ENCODE results near the gene DGKI.

DGKI gene

DNA sequence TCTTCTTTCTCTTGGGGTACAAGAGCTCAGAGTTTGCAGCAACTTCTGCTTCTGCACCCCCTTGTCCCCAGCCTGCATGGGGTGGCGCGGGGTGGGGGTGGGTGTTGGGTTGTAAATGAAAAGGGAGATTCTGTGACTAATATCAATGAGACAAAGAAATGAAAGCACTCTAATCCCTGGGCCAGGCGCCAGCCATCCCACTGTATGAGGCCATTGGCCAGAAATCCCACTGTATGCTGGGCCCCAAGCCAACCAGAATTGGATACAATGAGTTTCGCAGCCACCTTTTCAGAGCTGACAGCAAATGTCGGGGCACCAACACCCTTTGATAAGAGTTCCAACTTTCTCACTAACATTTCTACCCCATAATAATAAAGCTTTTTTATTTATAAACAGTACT, 492.4 kb downstream of the DGKI start:
- H3K9ac ChIP-seq (ENCODE audit: low read length): no peak overlapping the region
- H3K4me1 ChIP-seq (ENCODE audit: low read length): no peaks in the 10 kb centered on the region
- no peaks in the 10 kb centered on the region for H3K79me2 ChIP-seq (ENCODE audit: low read length)
- H2AFZ ChIP-seq (ENCODE audit: low read depth, low read length): no peak overlapping the region
- H4K20me1 ChIP-seq (ENCODE audit: insufficient read depth, low read length): no peaks in the 10 kb centered on the region
- no peaks in the 10 kb centered on the region for H3K27me3 ChIP-seq (ENCODE audit: low read depth, low read length)
- no peak overlapping the region for H3K4me3 ChIP-seq (ENCODE audit: low read length)
- TF ChIP-seq EZH2phosphoT487 (IDR thresholded peaks at IDR 0.05; ENCODE audit: low read depth): no peak
- TF ChIP-seq, protein P1, sequence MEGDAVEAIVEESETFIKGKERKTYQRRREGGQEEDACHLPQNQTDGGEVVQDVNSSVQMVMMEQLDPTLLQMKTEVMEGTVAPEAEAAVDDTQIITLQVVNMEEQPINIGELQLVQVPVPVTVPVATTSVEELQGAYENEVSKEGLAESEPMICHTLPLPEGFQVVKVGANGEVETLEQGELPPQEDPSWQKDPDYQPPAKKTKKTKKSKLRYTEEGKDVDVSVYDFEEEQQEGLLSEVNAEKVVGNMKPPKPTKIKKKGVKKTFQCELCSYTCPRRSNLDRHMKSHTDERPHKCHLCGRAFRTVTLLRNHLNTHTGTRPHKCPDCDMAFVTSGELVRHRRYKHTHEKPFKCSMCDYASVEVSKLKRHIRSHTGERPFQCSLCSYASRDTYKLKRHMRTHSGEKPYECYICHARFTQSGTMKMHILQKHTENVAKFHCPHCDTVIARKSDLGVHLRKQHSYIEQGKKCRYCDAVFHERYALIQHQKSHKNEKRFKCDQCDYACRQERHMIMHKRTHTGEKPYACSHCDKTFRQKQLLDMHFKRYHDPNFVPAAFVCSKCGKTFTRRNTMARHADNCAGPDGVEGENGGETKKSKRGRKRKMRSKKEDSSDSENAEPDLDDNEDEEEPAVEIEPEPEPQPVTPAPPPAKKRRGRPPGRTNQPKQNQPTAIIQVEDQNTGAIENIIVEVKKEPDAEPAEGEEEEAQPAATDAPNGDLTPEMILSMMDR (IDR thresholded peaks at IDR 0.05; ENCODE audit: low read depth, low read length): no peak
- no peak overlapping the region for H3K4me2 ChIP-seq (ENCODE audit: low read length)
- no peaks in the 10 kb centered on the region for H3K36me3 ChIP-seq (replicated peaks; ENCODE audit: low read depth, low read length)
- H3K27ac ChIP-seq (ENCODE audit: low read length): no peak overlapping the region
- peaks cover 5% of the 10 kb centered on the region; the same call in 1 of the 2 replicates for H3K9me3 ChIP-seq (ENCODE audit: insufficient read depth, low read length)

DNA sequence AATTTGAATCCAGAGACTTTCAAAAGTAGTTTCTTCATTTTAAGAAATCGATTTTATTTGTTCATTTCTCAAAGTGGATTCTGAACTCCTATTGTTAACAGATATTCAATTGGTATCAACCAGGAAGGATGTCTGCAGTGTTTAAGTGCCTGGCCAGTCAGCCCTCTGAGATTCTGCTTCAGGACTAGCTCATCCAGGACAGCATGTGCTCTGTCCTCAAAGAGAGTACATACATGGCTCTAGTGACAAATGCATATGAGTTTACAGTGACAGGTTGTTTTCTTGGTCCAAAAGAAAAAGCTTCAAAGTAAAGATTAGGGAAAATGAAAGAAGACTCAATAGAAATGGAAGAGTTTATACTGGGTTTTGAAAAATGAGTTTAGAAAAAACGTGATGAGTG, 494.8 kb downstream of the DGKI start:
- H3K27ac ChIP-seq (ENCODE audit: low read length): no peak overlapping the region
- TF ChIP-seq, protein P1 (IDR thresholded peaks at IDR 0.05; ENCODE audit: low read depth, low read length): no peak
- no peak for TF ChIP-seq EZH2phosphoT487 (IDR thresholded peaks at IDR 0.05; ENCODE audit: low read depth)
- no peaks in the 10 kb centered on the region for H3K4me1 ChIP-seq (ENCODE audit: low read length)
- no peaks in the 10 kb centered on the region for H3K27me3 ChIP-seq (ENCODE audit: low read depth, low read length)
- H3K4me3 ChIP-seq (ENCODE audit: low read length): no peak overlapping the region
- H3K9ac ChIP-seq (ENCODE audit: low read length): no peak overlapping the region
- no peaks in the 10 kb centered on the region for H4K20me1 ChIP-seq (ENCODE audit: insufficient read depth, low read length)
- no peak overlapping the region for H3K4me2 ChIP-seq (ENCODE audit: low read length)
- H3K9me3 ChIP-seq (ENCODE audit: insufficient read depth, low read length): no peaks in the 10 kb centered on the region
- no peaks in the 10 kb centered on the region for H3K79me2 ChIP-seq (ENCODE audit: low read length)
- H2AFZ ChIP-seq (ENCODE audit: low read depth, low read length): no peak overlapping the region
- no peaks in the 10 kb centered on the region for H3K36me3 ChIP-seq (replicated peaks; ENCODE audit: low read depth, low read length)

DNA sequence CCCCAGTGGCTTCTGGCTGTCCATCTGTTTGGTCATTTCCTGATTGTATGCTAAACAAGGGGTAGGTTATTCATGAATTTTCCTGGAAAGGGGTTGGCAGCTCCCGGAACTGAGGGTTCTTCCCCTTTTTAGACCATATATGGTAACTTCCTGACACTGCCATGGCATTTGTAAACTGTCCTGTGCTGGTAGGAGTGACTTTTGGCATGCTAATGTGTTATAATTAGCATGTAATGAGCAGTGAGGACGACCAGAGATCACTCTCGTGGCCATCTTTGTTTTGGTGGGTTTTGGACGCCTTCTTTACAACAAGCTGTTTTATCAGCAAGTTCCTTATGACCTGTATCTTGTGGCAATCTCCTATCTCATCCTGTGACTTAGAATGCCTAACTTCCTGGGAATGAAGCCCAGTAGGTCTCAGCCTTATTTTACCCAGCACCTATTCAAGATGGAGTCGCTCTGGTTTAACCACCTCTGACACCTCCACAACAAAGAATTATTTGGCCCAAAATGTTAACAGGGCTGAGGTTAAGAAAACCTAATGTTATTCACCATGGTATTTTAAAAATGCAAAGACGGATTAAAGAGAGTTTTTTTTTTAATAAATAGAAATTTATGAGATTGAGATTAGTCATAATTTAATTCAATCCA, 500.9 kb downstream of the DGKI start:
- Histone ChIP-seq H3K36me3 (replicated peaks; ENCODE audit: low read depth, low read length) (no peaks in the 10 kb centered on the region), H3K9ac (ENCODE audit: low read length) (no peak overlapping the region), H4K20me1 (ENCODE audit: insufficient read depth, low read length) (no peaks in the 10 kb centered on the region), H3K4me3 (ENCODE audit: low read length) (no peak overlapping the region), H2AFZ (ENCODE audit: low read depth, low read length) (no peak overlapping the region), H3K4me2 (ENCODE audit: low read length) (no peak overlapping the region), H3K79me2 (ENCODE audit: low read length) (no peaks in the 10 kb centered on the region), H3K4me1 (ENCODE audit: low read length) (no peaks in the 10 kb centered on the region), H3K27me3 (ENCODE audit: low read depth, low read length) (no peaks in the 10 kb centered on the region), H3K27ac (ENCODE audit: low read length) (no peak overlapping the region), H3K9me3 (ENCODE audit: insufficient read depth, low read length) (no peaks in the 10 kb centered on the region)
- no peak for TF ChIP-seq EZH2phosphoT487 (IDR thresholded peaks at IDR 0.05; ENCODE audit: low read depth)
- TF ChIP-seq, protein P1 (IDR thresholded peaks at IDR 0.05; ENCODE audit: low read depth, low read length): no peak

DNA sequence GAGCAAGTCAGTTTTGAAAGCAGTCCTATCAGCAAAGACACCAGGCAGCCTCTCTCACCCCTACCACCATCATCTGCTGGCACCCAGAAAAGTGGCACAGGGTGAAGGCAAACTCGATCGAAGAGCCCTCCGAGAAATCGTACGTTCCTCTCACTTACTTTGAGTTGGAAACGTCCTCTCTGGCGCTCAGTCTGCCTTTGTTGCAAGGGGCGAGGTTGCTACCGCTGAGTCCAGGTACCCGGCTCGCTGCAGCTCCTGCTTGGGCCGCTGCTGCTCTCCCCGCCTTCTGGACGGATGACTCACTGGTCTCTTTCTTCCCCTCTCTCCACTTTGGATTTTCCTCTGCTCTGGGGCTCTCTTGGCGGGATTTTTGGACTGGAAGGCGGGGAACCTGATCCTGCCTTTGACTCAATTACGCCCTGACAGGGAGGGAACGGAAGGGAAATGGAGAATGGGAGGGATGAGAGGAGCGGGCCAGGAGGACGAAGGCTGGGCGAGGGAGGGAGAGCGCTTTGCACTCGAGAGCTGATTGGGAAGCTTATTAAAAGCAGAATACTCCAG, 503.4 kb downstream of the DGKI start, which contains the start of gene PTN:
PTN (minus strand) TSS at position 453 of the 561 bp plus-strand sequence. CDS start 88,760 bp downstream, outside the sequence.
- TF ChIP-seq EZH2phosphoT487 (IDR thresholded peaks at IDR 0.05; ENCODE audit: low read depth): no peak
- TF ChIP-seq, protein P1 (IDR thresholded peaks at IDR 0.05; ENCODE audit: low read depth, low read length): no peak
- Histone ChIP-seq H3K4me2 (ENCODE audit: low read length) (no peak within 1 kb of the TSS), H3K4me3 (ENCODE audit: low read length) (no peak within 1 kb of the TSS), H3K27me3 (ENCODE audit: low read depth, low read length) (no peaks in the 10 kb centered on the region), H3K36me3 (replicated peaks; ENCODE audit: low read depth, low read length) (no peaks in the 10 kb centered on the region), H3K9me3 (ENCODE audit: insufficient read depth, low read length) (no peaks in the 10 kb centered on the region), H3K79me2 (ENCODE audit: low read length) (no peaks in the 10 kb centered on the region), H3K27ac (ENCODE audit: low read length) (no peak within 1 kb of the TSS), H2AFZ (ENCODE audit: low read depth, low read length) (no peak within 1 kb of the TSS), H3K4me1 (ENCODE audit: low read length) (no peaks in the 10 kb centered on the region), H3K9ac (ENCODE audit: low read length) (no peak within 1 kb of the TSS), H4K20me1 (ENCODE audit: insufficient read depth, low read length) (no peaks in the 10 kb centered on the region)
